ENCODE measurements around the gene ZNF154. TPM values are rescaled to one million over a fixed set of nuclear protein-coding genes. Genes with fewer than 3 reads are reported as not detected.

The ZNF154 gene
- total and polyA plus RNA-seq, 2 of the 4 experiments (the other 2 are of a cell fraction), result 2.2 to 2.9 TPM

GRCh38 chr19:57701625-57702024, 7.4 kb downstream of the ZNF154 start:
- no peak overlapping the region for H4K8ac ChIP-seq (ENCODE audit: low read depth in 2 of 2, low read length in 2 of 2)
- no peak overlapping the region for H3K18ac ChIP-seq (ENCODE audit: low read depth, low read length)
- no peak overlapping the region for H2BK20ac ChIP-seq (ENCODE audit: low read depth, low read length)
- H4K5ac ChIP-seq (ENCODE audit: low read depth, low read length), result no peak overlapping the region
- DNase-seq, result no peak
- no peak overlapping the region for H2BK15ac ChIP-seq (ENCODE audit: low read depth, low read length)
- H3K23ac ChIP-seq (ENCODE audit: low read depth, low read length), result no peak overlapping the region
- H3K9ac ChIP-seq (ENCODE audit: low read depth, low read length), result no peak overlapping the region
- in situ Hi-C loops (cut with MboI; ENCODE audit: low sequenced_read_pairs), result no loop called here
- CTCF ChIA-PET, result no interaction called here
- no peaks in the 10 kb centered on the region for H3K9me1 ChIP-seq (ENCODE audit: insufficient read depth, low read length)
- no peaks in the 10 kb centered on the region for H4K20me1 ChIP-seq (ENCODE audit: insufficient read depth, low read length)
- H3K4me3 ChIP-seq (ENCODE audit: insufficient read depth, low read depth, low read length), result no peak overlapping the region
- H2AK5ac ChIP-seq (ENCODE audit: low read depth, low read length), result no peak overlapping the region
- H3K4me1 ChIP-seq (ENCODE audit: control insufficient read depth, insufficient read depth, low read length), result no peaks in the 10 kb centered on the region
- no peak overlapping the region for H3K14ac ChIP-seq (replicated peaks; ENCODE audit: low read depth, low read length)
- POLR2A ChIA-PET (ENCODE audit: unreplicated experiment), result no interaction called here
- H3K4ac ChIP-seq (ENCODE audit: low read depth, low read length), result no peak overlapping the region
- WGBS, 2 experiments (ENCODE audit: extremely low coverage in 2 of 2, insufficient read length in 1 of 2), result no CpG with 5 or more reads among the region's 6 CpGs
- no peak overlapping the region for H3K27ac ChIP-seq (ENCODE audit: insufficient read depth, low read length)
- H3K36me3 ChIP-seq (ENCODE audit: control insufficient read depth, insufficient read depth, low read length), result peaks cover 58% of the 10 kb centered on the region
- no peak for TF ChIP-seq MAZ (IDR thresholded peaks at IDR 0.05; ENCODE audit: borderline replicate concordance, low read depth, low read length)
- TF ChIP-seq MAFK (IDR thresholded peaks at IDR 0.05; ENCODE audit: low read depth, low read length), result no peak
- no peak for TF ChIP-seq USF2 (IDR thresholded peaks at IDR 0.05; ENCODE audit: low read depth, low read length)
- TF ChIP-seq CTCF (conservative IDR thresholded peaks at IDR 0.05; ENCODE audit: low read depth, low read length), result no peak
- no peak for TF ChIP-seq FOS (IDR thresholded peaks at IDR 0.05; ENCODE audit: low read depth, low read length)
- dilution Hi-C loops (cut with HindIII; ENCODE audit: low sequenced_read_pairs, unreplicated experiment), result no loop called here
- intact Hi-C loops (cut with micrococcal nuclease), result no loop called here
- no peak overlapping the region for H2BK5ac ChIP-seq (ENCODE audit: low read depth, low read length, poor library complexity, severe bottlenecking)
- H3K56ac ChIP-seq (ENCODE audit: extremely low read depth, insufficient read depth, low read length), result no peak overlapping the region
- peaks cover 14 to 25% of the 10 kb centered on the region in 2 experiments for H3K79me1 ChIP-seq (ENCODE audit: low read depth in 1 of 2, low read length in 2 of 2)
- no peak overlapping the region for H4K91ac ChIP-seq (ENCODE audit: insufficient read depth, low read depth, low read length)
- no peaks in the 10 kb centered on the region for H3K27me3 ChIP-seq (ENCODE audit: control insufficient read depth, insufficient read depth, low read length)
- no peak overlapping the region for H2AK9ac ChIP-seq (replicated peaks; ENCODE audit: low read depth, low read length, poor library complexity)
- H2AFZ ChIP-seq (replicated peaks; ENCODE audit: low read length, poor library complexity), result no peak overlapping the region
- no peak for ATAC-seq (ENCODE audit: low read depth)
- no TSS peak for BruUV-seq (replicated peaks)
- H3K4me2 ChIP-seq (ENCODE audit: low read depth, low read length), result no peak overlapping the region
- no peak overlapping the region for H2BK120ac ChIP-seq (ENCODE audit: low read depth, low read length)
- H3K9me3 ChIP-seq (ENCODE audit: control insufficient read depth, insufficient read depth, low read length), result peaks cover 62% of the 10 kb centered on the region
